ENCODE results near the gene ZNF628. TPM values are rescaled to one million over a fixed set of nuclear protein-coding genes. Genes with fewer than 3 reads are reported as not detected.
"Not testable (repeated sequence)": the region's sequence is repeated elsewhere in the genome, so short reads cannot be mapped to it uniquely, and the experiment has no call there.

The ZNF628 gene
- total RNA-seq, 2 donors from 2014 or later, result 8.0 to 10.3 TPM

GRCh38 chr19:55489711-55490477 lies 13.5 kb downstream of the ZNF628 start:
- peak in 1 of 2 donors; percentile 24 for DNase-seq
- no peak for ATAC-seq
- intact Hi-C loops (cut with DNase I, micrococcal nuclease), result no loop called here

- ATAC-seq, result no peak
- intact Hi-C loops (cut with DNase I, micrococcal nuclease), result no loop called here
- DNase-seq, result no peak
These were observed 14.3 kb downstream of the ZNF628 start for GRCh38 chr19:55490478-55491432.

GRCh38 chr19:55491546-55492360 lies 15.3 kb downstream of the ZNF628 start:
- intact Hi-C loops (cut with DNase I, micrococcal nuclease), result no loop called here
- DNase-seq, result no peak
- no peak for ATAC-seq

- ATAC-seq (no peak), DNase-seq (no peak)
- intact Hi-C loops (cut with DNase I, micrococcal nuclease), result no loop called here
These were observed 16.0 kb downstream of the ZNF628 start for GRCh38 chr19:55492362-55492944.

GRCh38 chr19:55493052-55493644 lies 16.7 kb downstream of the ZNF628 start:
- ATAC-seq, result no peak
- intact Hi-C loops (cut with DNase I, micrococcal nuclease), result no loop called here
- no peak for DNase-seq

- intact Hi-C loops (cut with DNase I, micrococcal nuclease), result no loop called here
- DNase-seq (no peak), ATAC-seq (no peak)
These were observed 17.3 kb downstream of the ZNF628 start for GRCh38 chr19:55493645-55494171.

- ATAC-seq (no peak), DNase-seq (no peak)
- intact Hi-C loops (cut with DNase I, micrococcal nuclease), result no loop called here
These were observed 17.9 kb downstream of the ZNF628 start for GRCh38 chr19:55494172-55494761.

- intact Hi-C loops (cut with DNase I, micrococcal nuclease), result no loop called here
- DNase-seq (no peak), ATAC-seq (no peak)
These were observed 19.4 kb downstream of the ZNF628 start for GRCh38 chr19:55495646-55496349.

GRCh38 chr19:55496820-55497219 lies 20.4 kb downstream of the ZNF628 start:
- DNase-seq; ATAC-seq; intact Hi-C loops (cut with DNase I, micrococcal nuclease): not testable (repeated sequence)

GRCh38 chr19:55497763-55498162 lies 21.3 kb downstream of the ZNF628 start:
- DNase-seq (no peak), ATAC-seq (no peak)
- intact Hi-C loops (cut with DNase I, micrococcal nuclease), result no loop called here

- ATAC-seq (no peak), DNase-seq (no peak)
- intact Hi-C loops (cut with DNase I, micrococcal nuclease), result no loop called here
These were observed 21.9 kb downstream of the ZNF628 start for GRCh38 chr19:55498246-55498840.

- DNase-seq, result no peak
- intact Hi-C loops (cut with DNase I, micrococcal nuclease), result no loop called here
These were observed 24.0 kb downstream of the ZNF628 start for GRCh38 chr19:55500368-55500952.

GRCh38 chr19:55502197-55502952 lies 26.0 kb downstream of the ZNF628 start:
- no peak for ATAC-seq
- intact Hi-C loops (cut with DNase I, micrococcal nuclease), result no loop called here
- no peak for DNase-seq

More at GRCh38 chr19:55500368-55500952, 24.0 kb downstream of the ZNF628 start:
- ATAC-seq, result no peak

- intact Hi-C loops (cut with DNase I, micrococcal nuclease), result no loop called here
- ATAC-seq (no peak), DNase-seq (no peak)
These were observed 26.7 kb downstream of the ZNF628 start for GRCh38 chr19:55503157-55503501.

- DNase-seq (peak; percentile 89 to 93), ATAC-seq (peak; percentile 98)
- intact Hi-C loops (cut with DNase I, micrococcal nuclease), result no loop called here
These were observed 27.3 kb downstream of the ZNF628 start for GRCh38 chr19:55503502-55504251.
